Skeletal muscle tissue (tissue), 4 donors: ENCODE results near the gene C1orf74. TPM values are rescaled to one million over a fixed set of nuclear protein-coding genes. Genes with fewer than 3 reads are reported as not detected.

Experiments
- H3K27ac ChIP-seq: one replicate; pipeline ENCODE4 v1.7.0; 2013; ENCODE audit warnings: mild to moderate bottlenecking, low read depth, low read length, inconsistent platforms
- H3K27me3 ChIP-seq, 3 donors: one replicate each; pipeline ENCODE4 v1.7.0; 2013; ENCODE audit warnings: low read length in 3 of 3; ENCODE audit not compliant: control insufficient read depth in 3 of 3, insufficient read depth in 3 of 3
- H3K36me3 ChIP-seq, 3 donors: one replicate each; pipeline ENCODE4 v1.7.0; 2013; ENCODE audit warnings: low read length in 3 of 3; ENCODE audit not compliant: control insufficient read depth in 3 of 3, insufficient read depth in 3 of 3
- H3K4me1 ChIP-seq, 3 donors: one replicate each; pipeline ENCODE4 v1.7.0; 2013; ENCODE audit warnings: low read length in 3 of 3, mild to moderate bottlenecking in 3 of 3; ENCODE audit not compliant: control insufficient read depth in 3 of 3, insufficient read depth in 3 of 3
- H3K4me3 ChIP-seq, 3 donors: one replicate each; pipeline ENCODE4 v1.7.0; 2013; ENCODE audit warnings: low read length in 3 of 3
- H3K9ac ChIP-seq, 3 donors: one replicate each; pipeline ENCODE4 v1.7.0; 2013; ENCODE audit warnings: low read length in 3 of 3, mild to moderate bottlenecking in 3 of 3, moderate library complexity in 2 of 3, low read depth in 1 of 3
- H3K9me3 ChIP-seq, 3 donors: one replicate each; pipeline ENCODE4 v1.7.0; 2013; ENCODE audit warnings: low read length in 3 of 3; ENCODE audit not compliant: control insufficient read depth in 3 of 3
- total RNA-seq: library from RNA; depleted of rRNA; stranded (reverse); fragments of >200 nt; gene quantifications from one replicate; pipeline ENCODE4 v1.2.3, GENCODE V29; 2014
- donor health status: Osteomylitis.

The C1orf74 gene
- total RNA-seq, 1 donor from 2014 or later, result 3.7 TPM

DNA sequence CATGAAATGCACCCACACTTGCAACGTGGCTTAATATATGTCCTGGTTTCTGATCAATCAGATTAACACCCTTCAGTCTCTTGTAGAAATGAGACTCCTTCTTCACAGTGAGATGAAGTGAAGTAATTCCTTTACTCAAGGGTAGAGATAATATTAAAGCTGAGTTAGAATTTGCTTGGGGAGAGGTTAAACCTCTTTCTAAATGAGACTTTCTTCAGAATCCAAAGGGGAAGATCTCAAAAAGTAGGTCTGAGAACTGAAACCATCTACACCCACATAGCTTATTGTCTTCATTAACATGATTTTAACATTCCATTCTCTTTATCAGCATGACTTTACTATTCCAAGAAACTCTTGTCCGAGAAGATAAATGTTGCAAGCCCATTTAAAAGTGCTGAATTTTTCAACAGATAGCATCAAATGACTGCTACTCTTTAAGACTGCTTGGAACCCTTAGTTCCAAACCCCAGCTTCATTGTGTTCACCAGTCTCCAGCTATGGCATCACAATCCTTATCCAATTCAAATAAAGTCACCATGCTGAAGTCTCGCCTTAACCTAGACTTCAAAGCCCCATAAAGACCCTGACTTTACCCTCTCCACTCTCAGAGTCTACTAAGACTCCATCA, 47.8 kb downstream of the C1orf74 start:
- no peak overlapping the region for H3K27ac ChIP-seq

DNA sequence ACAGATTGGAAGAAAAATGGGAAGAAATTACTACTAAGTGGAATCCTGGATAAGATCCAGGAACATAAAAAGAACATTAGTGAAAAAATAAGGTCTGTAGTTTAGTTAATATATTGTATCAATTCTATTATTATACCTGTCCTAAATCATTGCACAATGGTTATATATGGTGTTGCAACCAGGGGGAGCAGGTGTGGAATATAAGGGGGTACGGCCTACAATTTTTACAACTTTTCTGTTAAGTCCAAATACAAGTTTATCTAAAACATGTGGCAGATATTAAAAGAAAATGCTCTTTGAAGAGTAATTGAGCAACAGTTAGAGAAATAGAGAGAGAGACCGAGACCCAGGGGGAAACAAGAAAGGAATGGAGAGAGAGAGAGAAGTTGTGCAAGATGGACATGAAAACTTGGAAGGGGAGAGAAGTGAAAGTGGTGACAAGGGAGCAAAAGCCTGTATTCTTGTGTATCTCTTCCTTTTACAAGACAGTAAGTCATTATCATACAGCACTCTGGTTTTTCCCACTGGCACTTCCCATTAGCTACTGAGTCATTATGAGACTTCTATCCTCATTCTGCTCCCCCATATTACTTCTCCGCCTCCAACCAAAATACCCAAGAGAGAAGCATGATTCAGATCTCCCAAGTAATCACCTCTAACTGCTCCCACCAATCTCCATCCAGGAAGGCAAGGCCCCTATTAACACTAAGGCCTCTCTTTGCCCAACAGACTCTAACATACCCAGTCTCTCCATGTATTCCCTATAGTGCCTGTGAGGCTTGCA, 50.8 kb downstream of the C1orf74 start:
- Histone ChIP-seq H3K36me3 (no peaks in the 10 kb centered on the region), H3K9me3 (no peaks in the 10 kb centered on the region), H3K9ac (no peak overlapping the region), H3K27me3 (no peaks in the 10 kb centered on the region), H3K4me3 (no peak overlapping the region), H3K27ac (no peak overlapping the region), H3K4me1 (peaks cover 0 to 3% (median 0%) of the 10 kb centered on the region in 3 donors)

More for the DNA sequence above, 47.8 kb downstream of the C1orf74 start:
- Histone ChIP-seq H3K4me1 (peaks cover 0 to 4% (median 0%) of the 10 kb centered on the region in 3 donors), H3K9me3 (no peaks in the 10 kb centered on the region), H3K27me3 (no peaks in the 10 kb centered on the region), H3K36me3 (no peaks in the 10 kb centered on the region), H3K9ac (no peak overlapping the region), H3K4me3 (no peak overlapping the region)

DNA sequence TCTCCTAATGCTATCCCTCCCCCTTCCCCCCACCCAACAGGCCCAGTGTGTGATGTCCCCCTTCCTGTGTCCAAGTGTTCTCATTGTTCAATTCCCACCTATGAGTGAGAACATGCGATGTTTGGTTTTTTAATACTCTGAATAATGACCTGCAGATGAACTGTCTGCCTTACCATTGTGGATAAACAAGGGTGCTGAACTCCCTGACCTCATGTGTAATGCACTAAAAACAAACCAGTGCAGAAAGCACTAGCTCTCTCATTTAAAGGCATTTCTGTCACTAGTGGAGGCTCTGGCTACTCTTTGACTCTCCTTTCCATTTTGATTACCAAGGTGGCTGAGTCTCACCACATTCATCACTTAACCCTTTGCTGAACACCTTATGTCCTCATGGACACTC, 51.6 kb downstream of the C1orf74 start:
- H3K9me3 ChIP-seq, result no peaks in the 10 kb centered on the region
- no peak overlapping the region for H3K4me3 ChIP-seq
- H3K4me1 ChIP-seq, result peaks cover 0 to 6% (median 0%) of the 10 kb centered on the region in 3 donors
- H3K27ac ChIP-seq, result no peak overlapping the region
- no peaks in the 10 kb centered on the region for H3K27me3 ChIP-seq
- no peak overlapping the region for H3K9ac ChIP-seq
- no peaks in the 10 kb centered on the region for H3K36me3 ChIP-seq

DNA sequence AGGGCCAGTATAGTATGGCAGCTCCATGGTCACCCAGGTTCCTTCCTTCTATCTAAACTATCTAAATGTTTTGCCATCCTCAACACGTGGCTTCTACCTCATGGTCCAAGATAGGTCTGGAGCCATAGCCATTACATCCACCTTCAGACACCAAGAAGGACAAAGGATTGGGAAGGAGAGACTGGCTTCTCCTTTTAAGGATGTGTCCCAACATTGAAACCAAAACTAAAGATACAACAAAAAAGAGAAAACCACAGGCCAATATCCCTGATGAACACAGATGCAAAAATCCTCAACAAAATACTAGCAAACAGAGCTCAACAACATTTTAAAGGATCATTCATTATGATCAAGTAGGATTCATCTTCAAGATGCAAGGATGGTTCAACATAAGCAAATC, 54.9 kb downstream of the C1orf74 start:
- no peak overlapping the region for H3K27ac ChIP-seq
- no peak overlapping the region for H3K4me3 ChIP-seq
- H3K36me3 ChIP-seq, result no peaks in the 10 kb centered on the region
- H3K9me3 ChIP-seq, result no peaks in the 10 kb centered on the region
- H3K4me1 ChIP-seq, result peaks cover 0 to 6% (median 0%) of the 10 kb centered on the region in 3 donors
- H3K9ac ChIP-seq, result no peak overlapping the region
- H3K27me3 ChIP-seq, result no peaks in the 10 kb centered on the region

Other genes with a start within 250 kb of the C1orf74 start
- gene CAMK1G, start 200.8 kb downstream of the C1orf74 start, total RNA-seq, result not detected
- 0.52 TPM for gene LAMB3, start 132.1 kb downstream of the C1orf74 start, total RNA-seq
- 78.8 TPM for gene G0S2, start 109.1 kb downstream of the C1orf74 start, total RNA-seq
- gene HSD11B1, start 79.7 kb downstream of the C1orf74 start, total RNA-seq, result not detected
- gene TRAF3IP3, start 28.5 kb downstream of the C1orf74 start, total RNA-seq, result 1.0 TPM
- 0.52 TPM for gene IRF6, start 21.6 kb upstream of the C1orf74 start, total RNA-seq
- gene UTP25, start 43.4 kb upstream of the C1orf74 start, total RNA-seq, result 4.7 TPM
- under 0.01 TPM for gene SYT14, start 153.7 kb upstream of the C1orf74 start, total RNA-seq